LHCN-M2 (cell line): ENCODE measurements around the gene GRHL1. TPM values are rescaled to one million over a fixed set of nuclear protein-coding genes. Genes with fewer than 3 reads are reported as not detected.
"Not testable (repeated sequence)": the region's sequence is repeated elsewhere in the genome, so short reads cannot be mapped to it uniquely, and the experiment has no call there.

ENCODE experiments used
- DNase-seq: peaks from one replicate; pipeline ENCODE4 v3.0.0-alpha.2; 2012; ENCODE audit warnings: low read depth
- total RNA-seq: library from RNA; depleted of rRNA; stranded (reverse); fragments of >200 nt; gene quantifications from 2 replicates; pipeline ENCODE4 v1.2.3, GENCODE V29; 2014

GRHL1 gene
- total RNA-seq, 1 experiment from 2014 or later = 0.40 TPM

DNA sequence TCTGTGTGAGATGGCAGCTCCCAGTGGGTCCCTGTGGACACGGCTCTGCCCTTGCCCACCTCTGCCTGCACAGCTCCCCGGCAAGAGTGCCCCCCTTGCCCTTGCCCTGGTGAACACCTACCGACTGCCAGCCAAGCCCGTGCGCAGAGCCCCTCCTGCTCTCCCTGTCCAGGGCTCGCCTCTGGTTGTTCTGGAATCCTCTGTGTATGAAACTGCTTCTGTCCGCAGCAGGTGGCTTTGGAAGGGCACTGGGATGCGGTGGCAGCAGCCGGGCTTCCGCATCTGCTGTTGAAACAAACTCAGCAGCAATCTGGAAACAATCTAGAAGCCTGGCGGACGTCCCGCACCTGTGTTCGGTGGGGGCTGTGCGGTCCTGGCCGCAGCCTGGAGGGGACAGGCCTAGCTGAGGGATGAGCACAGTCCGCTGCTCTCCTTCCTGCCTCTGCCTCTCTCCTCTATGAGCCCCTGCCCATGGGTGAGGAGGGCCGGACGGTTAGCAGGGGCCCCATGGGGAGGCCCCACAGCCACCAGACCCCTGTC is 57.8 kb downstream of the GRHL1 start:
- DNase-seq = no peak

DNA sequence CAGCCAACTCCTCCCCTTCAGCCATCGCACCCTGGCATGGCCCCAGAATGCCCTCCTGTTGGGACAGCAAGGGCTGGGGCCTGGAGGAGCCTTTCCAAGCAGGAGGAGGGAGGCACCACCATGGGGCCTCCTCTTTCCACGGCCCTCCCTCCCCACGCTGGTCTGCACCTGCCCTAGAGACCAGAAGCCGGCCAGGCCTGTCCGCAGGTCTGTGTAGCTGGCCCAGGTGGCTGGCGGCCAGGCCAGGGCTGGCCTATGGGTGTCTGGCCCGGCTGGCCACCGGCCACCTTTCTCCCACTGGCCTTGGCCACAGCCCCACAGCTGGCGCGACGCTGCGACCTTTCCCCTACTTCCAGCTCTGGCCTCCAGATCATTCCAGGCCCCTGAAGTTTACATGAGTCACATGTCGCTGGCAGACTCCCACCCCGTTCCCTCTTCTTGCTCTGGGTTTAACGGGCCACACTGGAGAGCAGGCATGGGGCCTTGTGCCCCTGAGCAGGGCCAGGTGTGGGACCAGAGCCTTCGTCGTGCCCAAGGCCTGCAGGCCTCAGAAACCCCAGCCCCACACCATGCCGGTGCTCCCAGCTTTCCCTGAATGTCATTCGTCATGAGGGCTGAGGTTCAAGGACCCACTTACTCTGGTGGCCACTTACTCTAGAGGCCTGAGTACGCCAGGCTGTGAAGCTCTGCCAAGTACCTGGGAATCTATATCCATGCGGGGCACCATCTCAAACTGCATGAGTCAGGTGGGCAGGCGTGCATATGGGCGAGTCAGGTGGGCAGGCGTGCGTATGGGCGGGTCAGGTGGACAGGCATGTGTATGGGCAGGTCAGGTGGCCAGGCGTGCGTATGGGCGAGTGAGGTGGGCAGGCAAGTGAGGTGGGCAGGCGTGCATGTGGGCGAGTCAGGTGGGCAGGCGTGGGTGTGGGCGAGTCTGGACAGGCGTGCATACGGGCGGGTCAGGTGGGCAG is 58.6 kb downstream of the GRHL1 start:
- DNase-seq = peak; percentile 20

DNA sequence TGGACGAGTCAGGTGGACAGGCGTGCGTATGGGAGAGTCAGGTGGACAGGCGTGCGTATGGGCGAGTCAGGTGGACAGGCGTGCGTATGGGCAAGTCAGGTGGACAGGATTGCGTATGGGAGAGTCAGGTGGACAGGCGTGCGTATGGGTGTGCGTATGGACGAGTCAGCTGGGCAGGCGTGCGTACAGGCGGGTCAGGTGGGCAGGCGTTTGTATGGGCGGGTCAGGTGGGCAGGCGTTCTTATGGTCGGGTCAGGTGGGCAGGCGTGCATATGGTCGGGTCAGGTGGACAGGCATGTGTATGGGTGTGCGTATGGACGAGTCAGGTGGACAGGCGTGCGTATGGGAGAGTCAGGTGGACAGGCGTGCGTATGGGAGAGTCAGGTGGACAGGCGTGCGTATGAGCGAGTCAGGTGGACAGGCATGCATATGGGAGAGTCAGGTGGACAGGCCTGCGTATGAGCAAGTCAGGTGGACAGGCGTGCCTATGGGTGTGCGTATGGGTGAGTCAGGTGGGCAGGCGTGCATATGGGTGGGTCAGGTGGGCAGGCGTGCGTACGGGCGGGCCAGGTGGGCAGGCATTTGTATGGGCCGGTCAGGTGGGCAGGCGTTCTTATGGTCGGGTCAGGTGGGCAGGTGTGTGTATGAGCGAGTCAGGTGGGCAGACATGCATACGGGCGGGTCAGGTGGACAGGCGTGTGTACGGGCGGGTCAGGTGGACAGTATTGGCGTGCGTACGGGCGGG is 59.5 kb downstream of the GRHL1 start:
- DNase-seq = not testable (repeated sequence)

DNA sequence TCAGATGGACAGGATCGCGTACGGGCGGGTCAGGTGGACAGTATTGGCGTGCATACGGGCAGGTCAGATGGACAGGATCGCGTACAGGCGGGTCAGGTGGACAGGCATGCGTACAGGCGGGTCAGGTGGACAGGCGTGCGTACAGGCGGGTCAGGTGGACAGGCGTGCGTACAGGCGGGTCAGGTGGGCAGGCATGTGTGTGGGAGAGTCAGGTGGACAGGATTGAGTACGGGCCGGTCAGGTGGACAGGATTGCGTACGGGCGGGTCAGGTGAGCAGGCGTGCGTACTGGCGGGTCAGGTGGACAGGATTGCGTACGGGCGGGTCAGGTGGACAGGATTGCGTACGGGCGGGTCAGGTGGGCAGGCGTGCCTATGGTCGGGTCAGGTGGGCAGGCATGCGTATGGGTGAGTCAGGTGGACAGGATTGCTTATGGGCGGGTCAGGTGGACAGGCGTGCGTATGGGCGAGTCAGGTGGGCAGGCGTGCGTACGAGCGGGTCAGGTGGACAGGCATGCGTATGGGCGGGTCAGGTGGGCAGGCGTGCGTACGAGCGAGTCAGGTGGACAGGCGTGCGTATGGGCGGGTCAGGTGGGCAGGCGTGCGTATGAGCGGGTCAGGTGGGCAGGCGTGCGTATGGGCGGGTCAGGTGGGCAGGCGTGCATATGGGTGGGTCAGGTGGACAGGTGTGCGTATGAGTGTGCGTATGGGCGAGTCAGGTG is 60.3 kb downstream of the GRHL1 start:
- not testable (repeated sequence) for DNase-seq

DNA sequence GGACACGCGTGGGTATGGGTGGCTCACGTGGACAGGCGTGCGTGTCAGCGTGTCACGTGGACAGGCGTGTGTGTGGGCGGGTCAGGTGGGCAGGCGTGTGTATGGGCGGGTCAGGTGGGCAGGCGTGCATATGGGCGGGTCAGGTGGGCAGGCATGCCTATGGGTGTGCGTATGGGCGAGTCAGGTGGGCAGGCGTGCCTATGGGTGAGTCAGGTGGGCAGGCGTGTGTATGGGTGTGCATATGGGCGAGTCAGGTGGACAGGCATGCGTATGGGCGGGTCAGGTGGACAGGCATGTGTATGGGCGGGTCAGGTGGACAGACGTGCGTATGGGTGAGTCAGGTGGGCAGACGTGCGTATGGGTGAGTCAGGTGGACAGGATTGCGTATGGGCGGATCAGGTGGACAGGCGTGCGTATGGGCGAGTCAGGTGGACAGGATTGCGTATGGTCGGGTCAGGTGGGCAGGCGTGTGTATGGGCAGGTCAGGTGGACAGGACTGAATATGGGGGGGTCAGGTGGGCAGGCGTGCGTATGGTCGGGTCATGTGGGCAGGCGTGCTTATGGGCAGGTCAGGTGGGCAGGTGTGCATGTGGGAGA is 61.0 kb downstream of the GRHL1 start:
- DNase-seq = not testable (repeated sequence)

DNA sequence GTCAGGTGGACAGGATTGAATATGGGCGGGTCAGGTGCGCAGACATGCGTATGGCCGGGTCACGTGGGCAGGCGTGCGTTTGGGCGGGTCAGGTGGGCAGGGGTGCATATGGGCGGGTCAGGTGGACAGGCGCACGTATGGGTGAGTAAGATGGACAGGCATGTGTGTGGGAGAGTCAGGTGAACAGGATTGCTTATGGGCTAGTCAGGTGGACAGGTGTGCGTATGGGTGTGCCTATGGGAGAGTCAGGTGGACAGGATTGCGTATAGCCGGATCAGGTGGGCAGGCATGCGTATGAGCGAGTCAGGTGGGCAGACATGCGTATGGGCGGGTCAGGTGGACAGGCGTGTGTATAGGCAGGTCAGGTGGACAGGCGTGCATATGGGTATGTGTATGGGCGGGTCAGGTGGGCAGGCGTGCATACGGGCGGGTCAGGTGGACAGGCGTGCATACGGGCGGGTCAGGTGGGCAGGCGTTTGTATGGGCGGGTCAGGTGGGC is 61.5 kb downstream of the GRHL1 start:
- DNase-seq = no peak

DNA sequence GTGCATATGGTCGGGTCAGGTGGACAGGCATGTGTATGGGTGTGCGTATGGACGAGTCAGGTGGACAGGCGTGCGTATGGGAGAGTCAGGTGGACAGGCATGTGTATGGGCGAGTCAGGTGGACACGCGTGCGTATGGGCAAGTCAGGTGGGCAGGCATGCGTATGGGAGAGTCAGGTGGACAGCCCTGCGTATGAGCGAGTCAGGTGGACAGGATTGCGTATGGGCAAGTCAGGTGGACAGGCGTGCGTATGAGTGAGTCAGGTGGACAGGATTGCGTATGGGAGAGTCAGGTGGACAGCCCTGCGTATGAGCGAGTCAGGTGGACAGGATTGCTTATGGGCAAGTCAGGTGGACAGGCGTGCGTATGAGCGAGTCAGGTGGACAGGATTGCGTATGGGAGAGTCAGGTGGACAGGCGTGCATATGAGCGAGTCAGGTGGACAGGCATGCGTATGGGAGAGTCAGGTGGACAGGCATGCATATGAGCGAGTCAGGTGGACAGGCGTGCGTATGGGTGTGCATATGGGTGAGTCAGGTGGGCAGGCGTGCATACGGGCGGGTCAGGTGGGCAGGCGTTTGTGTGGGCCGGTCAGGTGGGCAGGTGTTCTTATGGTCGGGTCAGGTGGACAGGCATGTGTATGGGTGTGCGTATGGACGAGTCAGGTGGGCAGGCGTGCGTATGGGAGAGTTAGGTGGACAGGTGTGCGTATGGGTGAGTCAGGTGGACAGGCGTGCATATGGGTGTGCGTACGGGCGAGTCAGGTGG is 62.3 kb downstream of the GRHL1 start:
- not testable (repeated sequence) for DNase-seq

DNA sequence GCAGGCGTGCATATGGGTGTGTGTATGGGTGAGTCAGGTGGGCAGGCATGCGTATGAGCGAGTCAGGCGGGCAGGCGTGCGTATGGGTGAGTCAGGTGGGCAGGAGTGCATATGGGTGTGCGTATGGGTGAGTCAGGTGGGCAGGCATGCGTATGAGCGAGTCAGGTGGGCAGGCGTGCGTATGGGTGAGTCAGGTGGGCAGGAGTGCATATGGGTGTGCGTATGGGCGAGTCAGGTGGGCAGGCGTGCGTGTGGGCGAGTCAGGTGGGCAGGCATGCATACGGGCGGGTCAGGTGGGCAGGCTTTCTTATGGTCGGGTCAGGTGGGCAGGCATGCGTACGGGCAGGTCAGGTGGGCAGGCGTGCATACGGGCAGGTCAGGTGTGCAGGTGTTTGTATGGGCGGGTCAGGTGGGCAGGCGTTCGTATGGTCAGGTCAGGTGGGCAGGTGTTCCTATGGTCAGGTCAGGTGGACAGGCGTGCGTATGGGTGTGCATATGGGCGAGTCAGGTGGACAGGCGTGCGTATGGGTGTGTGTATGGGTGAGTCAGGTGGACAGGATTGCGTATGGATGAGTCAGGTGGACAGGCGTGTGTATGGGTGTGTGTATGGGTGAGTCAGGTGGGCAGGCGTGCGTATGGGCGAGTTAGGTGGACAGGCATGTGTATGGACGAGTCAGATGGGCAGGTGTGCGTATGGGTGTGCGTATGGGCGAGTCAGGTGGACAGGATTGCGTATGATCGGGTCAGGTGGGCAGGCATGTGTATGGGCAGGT is 63.1 kb downstream of the GRHL1 start:
- no peak for DNase-seq

DNA sequence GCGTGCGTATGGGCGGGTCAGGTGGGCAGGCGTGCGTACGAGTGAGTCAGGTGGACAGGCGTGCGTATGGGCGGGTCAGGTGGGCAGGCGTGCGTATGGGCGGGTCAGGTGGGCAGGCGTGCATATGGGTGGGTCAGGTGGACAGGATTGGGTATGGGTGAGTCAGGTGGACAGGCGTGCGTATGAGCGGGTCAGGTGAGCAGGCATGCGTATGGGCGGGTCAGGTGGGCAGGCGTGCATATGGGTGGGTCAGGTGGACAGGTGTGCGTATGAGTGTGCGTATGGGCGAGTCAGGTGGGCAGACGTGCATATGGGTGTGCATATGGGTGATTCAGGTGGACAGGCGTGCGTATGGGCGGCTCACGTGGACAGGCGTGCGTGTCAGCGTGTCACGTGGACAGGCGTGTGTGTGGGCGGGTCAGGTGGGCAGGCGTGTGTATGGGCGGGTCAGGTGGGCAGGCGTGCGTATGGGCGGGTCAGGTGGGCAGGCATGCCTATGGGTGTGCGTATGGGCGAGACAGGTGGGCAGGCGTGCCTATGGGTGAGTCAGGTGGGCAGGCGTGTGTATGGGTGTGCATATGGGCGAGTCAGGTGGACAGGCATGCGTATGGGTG is 64.0 kb downstream of the GRHL1 start:
- DNase-seq = not testable (repeated sequence)

DNA sequence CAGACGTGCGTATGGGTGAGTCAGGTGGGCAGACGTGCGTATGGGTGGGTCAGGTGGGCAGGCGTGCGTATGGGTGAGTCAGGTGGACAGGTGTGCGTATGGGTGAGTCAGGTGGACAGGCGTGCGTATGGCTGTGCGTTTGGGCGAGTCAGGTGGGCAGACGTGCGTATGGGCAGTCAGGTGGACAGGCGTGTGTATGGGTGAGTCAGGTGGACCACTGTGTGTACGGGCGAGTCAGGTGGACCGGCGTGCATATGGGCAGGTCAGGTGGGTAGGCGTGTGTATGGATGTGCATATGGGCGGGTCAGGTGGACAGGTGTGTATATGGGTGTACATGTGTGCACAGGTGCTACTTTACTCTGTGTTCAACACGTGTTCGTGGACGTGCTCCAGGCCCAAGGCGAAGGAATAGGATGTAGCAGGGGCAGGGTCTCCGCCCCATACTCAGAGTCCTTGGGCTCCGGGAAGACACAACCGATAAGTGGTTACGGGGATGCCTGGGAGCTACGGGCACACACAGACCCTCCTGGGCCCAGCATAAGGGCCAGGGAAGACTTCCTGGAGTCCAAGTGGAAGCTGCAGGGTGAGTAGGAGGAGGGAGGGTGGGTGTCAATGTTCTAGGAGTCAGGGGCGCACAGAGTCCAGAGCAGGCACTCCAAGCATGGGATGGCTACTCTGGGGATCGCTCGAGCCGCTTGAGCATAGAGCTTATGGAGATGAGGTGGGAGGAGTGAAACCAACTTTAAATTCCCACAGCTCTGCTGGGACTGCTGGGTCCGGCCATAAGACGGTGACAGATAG is 64.7 kb downstream of the GRHL1 start:
- DNase-seq = no peak

DNA sequence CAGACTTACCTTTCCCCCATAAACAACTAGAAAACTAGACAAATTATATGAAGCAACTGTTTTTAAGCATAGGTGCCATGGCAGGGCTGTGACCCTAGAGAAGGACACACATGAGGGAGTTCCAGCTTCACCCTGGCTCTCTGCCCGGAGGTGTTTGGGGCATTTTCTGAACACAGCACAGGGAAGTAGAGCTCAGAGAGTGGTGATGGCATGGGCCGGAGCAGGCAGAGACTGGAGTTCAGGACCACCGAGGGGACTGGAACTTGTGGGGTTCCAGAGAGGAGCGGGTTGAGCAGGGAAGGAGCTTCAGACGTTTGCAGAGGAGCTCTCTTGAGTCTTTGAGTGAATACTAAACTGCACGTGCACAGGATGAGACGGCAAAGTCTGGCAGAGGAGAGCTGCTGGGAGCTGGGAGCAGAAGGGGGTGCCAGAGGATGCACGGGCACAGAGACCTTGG is 65.3 kb downstream of the GRHL1 start:
- DNase-seq = no peak

DNA sequence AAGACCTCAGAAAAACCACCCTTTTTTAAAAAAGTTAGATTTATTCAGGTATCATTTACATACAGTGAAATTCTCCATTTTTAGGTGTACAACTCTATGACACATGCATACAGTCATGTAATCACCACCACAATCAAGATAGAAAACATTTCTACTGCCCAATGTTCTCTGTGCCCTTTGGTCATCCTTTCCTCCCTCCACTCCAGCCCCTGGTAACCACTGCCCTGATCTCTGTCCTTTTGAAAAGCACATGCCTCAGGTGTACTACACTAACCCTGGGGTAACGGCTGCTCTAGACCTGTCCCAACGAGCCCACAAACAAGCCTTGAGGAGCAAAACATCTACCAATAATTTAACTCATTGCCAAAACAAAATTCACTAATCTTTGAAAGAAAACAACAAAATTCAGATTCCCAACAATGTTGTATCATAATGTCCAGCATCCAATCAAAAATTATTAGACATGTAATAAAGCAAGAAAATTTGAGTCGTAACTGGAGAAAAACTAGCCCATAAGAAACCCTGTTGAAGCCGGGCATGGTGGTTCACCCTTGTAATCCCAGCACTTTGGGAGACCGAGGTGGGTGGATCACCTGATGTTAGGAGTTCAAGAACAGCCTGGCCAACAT is 65.9 kb downstream of the GRHL1 start:
- no peak for DNase-seq

DNA sequence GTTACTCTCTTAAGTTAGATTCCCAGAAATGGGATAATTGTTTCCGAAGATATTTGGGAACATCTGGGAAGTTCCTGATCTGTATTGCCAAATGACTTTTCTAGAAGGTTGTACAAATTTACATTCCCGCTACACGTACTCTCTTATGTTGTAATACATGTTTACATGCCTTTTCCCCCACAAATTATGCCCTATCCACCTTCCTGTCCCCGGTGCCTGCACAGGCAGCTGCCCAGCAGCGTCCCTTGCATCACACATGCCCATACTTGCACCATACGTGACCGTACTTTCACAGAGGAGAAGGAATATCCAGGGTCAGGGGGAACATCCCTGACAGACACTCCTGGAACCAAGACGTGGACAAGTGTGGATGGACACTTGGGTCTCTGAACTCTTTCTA is 67.7 kb downstream of the GRHL1 start:
- DNase-seq = peak; percentile 6

DNA sequence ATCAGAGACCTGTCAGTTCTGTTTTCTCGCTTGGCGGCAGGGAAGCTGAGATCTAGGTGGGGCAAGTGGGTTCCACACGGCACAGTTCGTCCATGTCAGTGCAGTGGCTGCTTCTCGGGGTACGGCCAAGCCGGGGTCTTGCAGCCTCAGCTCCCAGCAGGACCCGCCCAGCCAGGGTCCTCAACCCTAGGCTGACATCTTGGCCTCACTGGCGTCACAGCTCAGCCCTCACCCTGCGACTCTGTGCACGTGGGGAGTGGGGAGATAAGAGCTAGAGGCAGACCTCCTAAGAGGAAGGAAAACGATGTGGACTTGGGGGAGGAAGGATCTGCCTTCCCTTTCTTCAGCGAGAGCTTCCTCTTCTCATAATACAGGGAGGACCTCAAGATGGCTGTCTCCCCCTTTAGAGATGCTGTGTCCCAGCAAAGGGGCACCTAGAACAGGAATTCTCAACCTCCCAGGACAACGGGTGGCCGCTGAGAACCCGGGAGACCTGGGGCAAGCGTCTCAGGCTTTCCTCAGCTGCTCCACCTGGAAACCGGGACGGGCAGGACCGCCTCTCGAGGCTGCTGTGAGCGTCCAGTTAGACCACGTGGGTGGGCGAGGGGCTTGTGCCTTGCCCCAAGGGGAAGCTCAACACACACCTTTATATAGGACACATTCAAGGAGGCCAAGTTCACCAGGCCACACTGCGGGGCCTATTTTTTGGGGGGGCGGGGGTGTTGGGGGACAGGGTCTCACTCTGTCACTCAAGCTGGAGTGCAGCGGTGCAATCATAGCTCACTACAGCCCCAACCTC is 68.3 kb downstream of the GRHL1 start:
- no peak for DNase-seq

DNA sequence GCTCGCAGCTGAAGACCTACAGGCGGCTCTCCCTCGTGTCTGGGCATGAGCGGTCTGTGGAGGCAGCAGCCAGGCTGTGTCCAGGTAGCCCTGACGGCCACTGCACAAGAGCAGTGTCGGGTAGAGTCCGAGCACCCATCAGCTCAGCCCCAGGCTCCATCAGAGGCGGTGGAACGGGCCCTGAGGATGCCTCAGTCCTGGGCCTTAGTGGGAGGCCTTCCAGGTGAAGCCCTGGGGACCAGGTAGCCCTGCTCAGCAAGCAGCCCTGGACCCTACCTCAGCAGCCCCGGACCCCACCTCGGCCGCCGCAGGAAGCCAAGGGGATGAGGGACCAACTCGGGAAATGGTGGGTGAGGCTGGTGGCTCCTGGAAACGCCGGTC is 70.5 kb downstream of the GRHL1 start:
- DNase-seq = no peak

DNA sequence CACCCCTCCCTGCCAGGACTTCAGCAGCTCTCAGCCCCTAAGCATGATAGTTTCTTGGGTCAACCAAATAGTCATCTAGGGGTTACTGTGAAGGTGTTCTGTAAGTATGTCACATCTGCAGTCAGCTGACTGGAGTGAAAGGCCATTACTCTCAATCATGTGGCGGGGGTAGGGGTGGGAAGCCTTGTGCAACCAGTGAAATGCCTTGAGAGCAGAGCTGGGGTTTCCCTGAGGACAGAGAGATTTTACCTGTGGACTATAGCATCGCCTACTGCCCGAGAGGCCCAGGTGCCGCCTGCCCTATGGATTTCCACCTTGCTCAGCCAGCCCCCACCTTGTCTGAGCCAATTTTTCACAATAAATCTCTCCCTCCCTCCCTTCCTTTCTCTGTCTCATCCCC is 71.0 kb downstream of the GRHL1 start:
- DNase-seq = no peak
